ENCODE results near the gene G6PC2.

GRCh38 chr2:168916331-168916675 is 15.2 kb downstream of the G6PC2 start:
- TF ChIP-seq CTCF (conservative IDR thresholded peaks at IDR 0.05; ENCODE audit: low read length) (no peak), EZH2phosphoT487 (IDR thresholded peaks at IDR 0.05; ENCODE audit: borderline replicate concordance) (no peak)
